Fibroblast of gingiva (primary cell): Measurements from ENCODE around the gene NEK10.

Experiments
- DNase-seq: peaks from one replicate; pipeline ENCODE4 v3.0.0-alpha.2; 2011; ENCODE audit warnings: low read depth

Gene NEK10

GRCh38 chr3:27176256-27176655 is 192.9 kb downstream of the NEK10 start:
- DNase-seq: no peak

- no peak for DNase-seq
Observed at GRCh38 chr3:27174530-27174929, 194.7 kb downstream of the NEK10 start.

GRCh38 chr3:27171113-27171512 is 198.1 kb downstream of the NEK10 start:
- no peak for DNase-seq

- peak; percentile 100 for DNase-seq
Observed at GRCh38 chr3:27166888-27167287, 202.3 kb downstream of the NEK10 start.

- peak; percentile 97 for DNase-seq
Observed at GRCh38 chr3:27165321-27165721, 203.9 kb downstream of the NEK10 start.

- no peak for DNase-seq
Observed at GRCh38 chr3:27160779-27161287, 208.3 kb downstream of the NEK10 start.

GRCh38 chr3:27160146-27160545 is 209.0 kb downstream of the NEK10 start:
- peak; percentile 48 for DNase-seq

GRCh38 chr3:27147215-27147614 is 222.0 kb downstream of the NEK10 start:
- DNase-seq: no peak

- DNase-seq: no peak
Observed at GRCh38 chr3:27146786-27147185, 222.4 kb downstream of the NEK10 start.

- DNase-seq: no peak
Observed at GRCh38 chr3:27145719-27146118, 223.5 kb downstream of the NEK10 start.

GRCh38 chr3:27141668-27142067 is 227.5 kb downstream of the NEK10 start:
- no peak for DNase-seq

GRCh38 chr3:27138562-27138961 is 230.6 kb downstream of the NEK10 start:
- DNase-seq: peak; percentile 69

GRCh38 chr3:27138005-27138404 is 231.2 kb downstream of the NEK10 start:
- DNase-seq: no peak

GRCh38 chr3:27134171-27134796 is 234.9 kb downstream of the NEK10 start:
- DNase-seq: peak; percentile 49

- no peak for DNase-seq
Observed at GRCh38 chr3:27133060-27133459, 236.1 kb downstream of the NEK10 start.

GRCh38 chr3:27130796-27131195 is 238.4 kb downstream of the NEK10 start:
- DNase-seq: no peak

- no peak for DNase-seq
Observed at GRCh38 chr3:27127879-27128278, 241.3 kb downstream of the NEK10 start.

GRCh38 chr3:27127195-27127594 is 242.0 kb downstream of the NEK10 start:
- no peak for DNase-seq

- DNase-seq: no peak
Observed at GRCh38 chr3:27125821-27126501, 243.2 kb downstream of the NEK10 start.

- no peak for DNase-seq
Observed at GRCh38 chr3:27119639-27120038, 249.5 kb downstream of the NEK10 start.

GRCh38 chr3:27115352-27115751 is 253.8 kb downstream of the NEK10 start:
- no peak for DNase-seq

- DNase-seq: no peak
Observed at GRCh38 chr3:27114684-27115083, 254.5 kb downstream of the NEK10 start.

- DNase-seq: no peak
Observed at GRCh38 chr3:27114129-27114528, 255.1 kb downstream of the NEK10 start.

- no peak for DNase-seq
Observed at GRCh38 chr3:27110020-27110419, 259.2 kb downstream of the NEK10 start.
